GM21367 (cell line): ENCODE data around the gene SYNGR1.

Experiments used
- ATAC-seq: cut with Tn5 transposase; IDR thresholded peaks from one replicate; pipeline ENCODE4 v1.9.1; 2021; ENCODE audit not compliant: unreplicated experiment

The SYNGR1 gene

GRCh38 chr22:39427751-39428596 lies 78.2 kb downstream of the SYNGR1 start:
- no peak for ATAC-seq

- ATAC-seq = no peak
Observed at GRCh38 chr22:39428597-39429071, 78.8 kb downstream of the SYNGR1 start.

- no peak for ATAC-seq
Observed at GRCh38 chr22:39429186-39429585, 79.4 kb downstream of the SYNGR1 start.

GRCh38 chr22:39429916-39430575 lies 80.3 kb downstream of the SYNGR1 start:
- ATAC-seq = no peak

GRCh38 chr22:39430576-39431150 lies 80.9 kb downstream of the SYNGR1 start:
- ATAC-seq = no peak

GRCh38 chr22:39431216-39431801 lies 81.5 kb downstream of the SYNGR1 start:
- ATAC-seq = no peak

GRCh38 chr22:39431821-39432251 lies 82.0 kb downstream of the SYNGR1 start:
- no peak for ATAC-seq

- no peak for ATAC-seq
Observed at GRCh38 chr22:39432361-39432811, 82.6 kb downstream of the SYNGR1 start.

GRCh38 chr22:39433476-39434242 lies 83.9 kb downstream of the SYNGR1 start:
- no peak for ATAC-seq

- ATAC-seq = no peak
Observed at GRCh38 chr22:39434243-39434653, 84.5 kb downstream of the SYNGR1 start.

GRCh38 chr22:39434721-39435120 lies 84.9 kb downstream of the SYNGR1 start:
- no peak for ATAC-seq
